ENCODE measurements around the gene BANF2. TPM values are rescaled to one million over a fixed set of nuclear protein-coding genes. Genes with fewer than 3 reads are reported as not detected.

BANF2 gene
- total and polyA plus RNA-seq, 4 donors: not detected

DNA sequence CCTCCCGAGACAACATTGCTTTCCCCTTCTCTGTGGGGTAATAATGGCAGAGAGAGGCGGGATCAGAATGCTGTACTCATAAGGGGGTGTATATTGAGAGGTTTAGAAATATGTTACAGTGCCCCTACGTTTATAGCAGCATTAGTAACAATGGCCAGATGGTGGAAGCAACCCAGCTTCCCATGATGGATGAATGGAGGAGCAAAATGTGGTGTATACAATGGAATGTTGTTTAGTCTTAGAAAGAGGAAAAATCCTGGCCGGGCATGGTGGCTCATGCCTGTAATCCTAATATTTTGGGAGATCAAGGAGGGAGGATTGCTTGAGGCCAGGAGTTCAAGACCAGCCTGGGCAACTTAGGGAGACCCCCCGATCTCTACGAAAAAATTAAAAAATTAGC is 12.9 kb downstream of the BANF2 start:
- Histone ChIP-seq H3K4me3 (ENCODE audit: low read depth, low read length) (no peak overlapping the region), H3K27ac (ENCODE audit: low read depth, low read length) (no peak overlapping the region), H3K36me3 (ENCODE audit: control insufficient read depth, insufficient read depth, low read length) (no peaks in the 10 kb centered on the region), H3K27me3 (ENCODE audit: control insufficient read depth, insufficient read depth, low read length) (no peaks in the 10 kb centered on the region), H3K4me1 (ENCODE audit: control insufficient read depth, insufficient read depth, low read length) (peaks cover 18% of the 10 kb centered on the region), H3K9me3 (ENCODE audit: control insufficient read depth, insufficient read depth, low read length) (no peaks in the 10 kb centered on the region)
- no peak for DNase-seq (ENCODE audit: low read depth in 4 of 6, low spot score in 6 of 6)
- 100% methylated on average over 3 of the region's 6 CpGs for WGBS (ENCODE audit: insufficient coverage)

DNA sequence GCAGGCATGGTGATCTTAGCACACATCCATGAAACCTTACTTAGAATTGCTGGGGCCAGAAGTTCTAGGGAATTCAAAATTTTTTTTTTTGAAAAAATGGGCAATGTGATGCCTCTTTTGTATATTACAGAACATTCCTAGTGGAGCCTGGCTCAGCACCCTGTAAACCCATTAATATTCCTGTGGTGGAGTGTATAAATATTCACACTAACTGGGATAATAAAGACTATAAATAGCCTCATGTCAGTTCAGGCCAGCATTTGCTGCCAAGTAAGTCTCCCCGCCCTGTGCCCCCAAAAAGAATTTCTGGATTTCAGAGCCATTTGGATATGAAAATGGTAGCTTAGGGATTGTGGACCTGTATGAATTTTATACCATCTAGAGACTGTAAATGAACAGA is 14.8 kb downstream of the BANF2 start:
- Histone ChIP-seq H3K4me3 (ENCODE audit: low read depth, low read length) (no peak overlapping the region), H3K27ac (ENCODE audit: low read depth, low read length) (no peak overlapping the region), H3K4me1 (ENCODE audit: control insufficient read depth, insufficient read depth, low read length) (peaks cover 18% of the 10 kb centered on the region), H3K27me3 (ENCODE audit: control insufficient read depth, insufficient read depth, low read length) (no peaks in the 10 kb centered on the region), H3K36me3 (ENCODE audit: control insufficient read depth, insufficient read depth, low read length) (no peaks in the 10 kb centered on the region), H3K9me3 (ENCODE audit: control insufficient read depth, insufficient read depth, low read length) (no peaks in the 10 kb centered on the region)
- peak in 1 of 6 donors; percentile 10 for DNase-seq (ENCODE audit: low read depth in 4 of 6, low spot score in 6 of 6)
- WGBS (ENCODE audit: insufficient coverage): no CpG with 5 or more reads among the region's 1 CpG

- H3K27ac ChIP-seq (ENCODE audit: low read depth, low read length): no peak overlapping the region
- 94% methylated on average over 5 of the region's 5 CpGs for WGBS (ENCODE audit: insufficient coverage)
- H3K36me3 ChIP-seq (ENCODE audit: control insufficient read depth, insufficient read depth, low read length): no peaks in the 10 kb centered on the region
- peaks cover 18% of the 10 kb centered on the region for H3K4me1 ChIP-seq (ENCODE audit: control insufficient read depth, insufficient read depth, low read length)
- H3K9me3 ChIP-seq (ENCODE audit: control insufficient read depth, insufficient read depth, low read length): no peaks in the 10 kb centered on the region
- no peak overlapping the region for H3K4me3 ChIP-seq (ENCODE audit: low read depth, low read length)
- no peaks in the 10 kb centered on the region for H3K27me3 ChIP-seq (ENCODE audit: control insufficient read depth, insufficient read depth, low read length)
- no peak for DNase-seq (ENCODE audit: low read depth in 4 of 6, low spot score in 6 of 6)
Observed at GRCh38 chr20:17715075-17715474, 15.3 kb downstream of the BANF2 start.

GRCh38 chr20:17716331-17716730 is 16.6 kb downstream of the BANF2 start:
- peaks cover 7% of the 10 kb centered on the region for H3K4me1 ChIP-seq (ENCODE audit: control insufficient read depth, insufficient read depth, low read length)
- WGBS (ENCODE audit: insufficient coverage): 93% methylated on average over 6 of the region's 7 CpGs
- H3K27ac ChIP-seq (ENCODE audit: low read depth, low read length): no peak overlapping the region
- H3K36me3 ChIP-seq (ENCODE audit: control insufficient read depth, insufficient read depth, low read length): no peaks in the 10 kb centered on the region
- no peak for DNase-seq (ENCODE audit: low read depth in 4 of 6, low spot score in 6 of 6)
- H3K27me3 ChIP-seq (ENCODE audit: control insufficient read depth, insufficient read depth, low read length): no peaks in the 10 kb centered on the region
- no peak overlapping the region for H3K4me3 ChIP-seq (ENCODE audit: low read depth, low read length)
- no peaks in the 10 kb centered on the region for H3K9me3 ChIP-seq (ENCODE audit: control insufficient read depth, insufficient read depth, low read length)

- Histone ChIP-seq H3K4me3 (ENCODE audit: low read depth, low read length) (no peak overlapping the region), H3K27me3 (ENCODE audit: control insufficient read depth, insufficient read depth, low read length) (no peaks in the 10 kb centered on the region), H3K9me3 (ENCODE audit: control insufficient read depth, insufficient read depth, low read length) (no peaks in the 10 kb centered on the region), H3K36me3 (ENCODE audit: control insufficient read depth, insufficient read depth, low read length) (no peaks in the 10 kb centered on the region), H3K27ac (ENCODE audit: low read depth, low read length) (no peak overlapping the region), H3K4me1 (ENCODE audit: control insufficient read depth, insufficient read depth, low read length) (no peaks in the 10 kb centered on the region)
- no peak for DNase-seq (ENCODE audit: low read depth in 4 of 6, low spot score in 6 of 6)
- no CpG with 5 or more reads among the region's 4 CpGs for WGBS (ENCODE audit: insufficient coverage)
Observed at GRCh38 chr20:17720755-17721154, 21.0 kb downstream of the BANF2 start.

GRCh38 chr20:17721802-17722486 is 22.2 kb downstream of the BANF2 start:
- H3K4me1 ChIP-seq (ENCODE audit: control insufficient read depth, insufficient read depth, low read length): no peaks in the 10 kb centered on the region
- DNase-seq (ENCODE audit: low read depth in 4 of 6, low spot score in 6 of 6): peak in 1 of 6 donors; percentile 47
- H3K27me3 ChIP-seq (ENCODE audit: control insufficient read depth, insufficient read depth, low read length): no peaks in the 10 kb centered on the region
- H3K27ac ChIP-seq (ENCODE audit: low read depth, low read length): no peak overlapping the region
- no peak overlapping the region for H3K4me3 ChIP-seq (ENCODE audit: low read depth, low read length)
- H3K9me3 ChIP-seq (ENCODE audit: control insufficient read depth, insufficient read depth, low read length): no peaks in the 10 kb centered on the region
- no peaks in the 10 kb centered on the region for H3K36me3 ChIP-seq (ENCODE audit: control insufficient read depth, insufficient read depth, low read length)
- WGBS (ENCODE audit: insufficient coverage): 64% methylated on average over 2 of the region's 6 CpGs

DNA sequence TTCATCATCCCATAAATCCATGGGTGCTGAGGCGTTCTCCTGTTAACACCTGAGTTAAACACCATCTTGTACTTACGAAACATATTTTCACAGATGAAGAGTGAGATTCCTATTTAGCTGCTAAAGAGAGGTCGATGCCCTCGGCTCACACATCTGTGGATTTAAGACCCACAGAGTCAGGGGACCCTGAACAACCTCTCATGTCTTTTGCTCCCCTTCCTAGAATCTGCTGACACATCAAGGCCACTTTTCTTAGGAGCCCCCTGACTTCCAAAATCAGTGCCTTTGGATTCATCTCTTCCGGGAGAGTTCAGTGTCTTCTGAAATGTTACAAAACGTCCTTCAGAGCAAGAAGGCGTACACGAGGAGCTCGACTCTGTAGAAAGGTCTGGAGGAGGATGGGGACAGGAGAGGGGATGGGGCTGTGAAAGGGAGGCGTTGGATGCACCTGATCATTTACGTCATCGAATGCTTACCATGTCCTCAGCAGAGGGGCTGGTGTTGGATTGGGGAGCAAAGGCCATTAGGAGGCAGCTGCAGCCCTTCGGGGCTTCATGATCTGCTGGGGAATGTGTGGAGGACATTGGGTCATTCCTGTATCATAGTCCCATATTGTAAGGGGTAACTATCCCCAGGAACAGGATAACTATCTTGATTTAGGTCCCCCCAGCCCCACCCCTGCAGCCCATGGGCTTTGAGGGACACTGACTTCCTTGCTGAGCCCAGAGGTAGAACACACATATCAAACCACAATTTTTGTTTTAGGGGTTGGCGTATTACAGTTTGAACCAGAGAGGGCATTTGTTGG is 22.9 kb downstream of the BANF2 start:
- no peaks in the 10 kb centered on the region for H3K9me3 ChIP-seq (ENCODE audit: control insufficient read depth, insufficient read depth, low read length)
- no peaks in the 10 kb centered on the region for H3K4me1 ChIP-seq (ENCODE audit: control insufficient read depth, insufficient read depth, low read length)
- H3K36me3 ChIP-seq (ENCODE audit: control insufficient read depth, insufficient read depth, low read length): no peaks in the 10 kb centered on the region
- no peak for DNase-seq (ENCODE audit: low read depth in 4 of 6, low spot score in 6 of 6)
- 84% methylated on average over 14 of the region's 14 CpGs for WGBS (ENCODE audit: insufficient coverage)
- H3K27me3 ChIP-seq (ENCODE audit: control insufficient read depth, insufficient read depth, low read length): no peaks in the 10 kb centered on the region
- H3K4me3 ChIP-seq (ENCODE audit: low read depth, low read length): no peak overlapping the region
- no peak overlapping the region for H3K27ac ChIP-seq (ENCODE audit: low read depth, low read length)

- Histone ChIP-seq H3K27me3 (ENCODE audit: control insufficient read depth, insufficient read depth, low read length) (no peaks in the 10 kb centered on the region), H3K27ac (ENCODE audit: low read depth, low read length) (no peak overlapping the region), H3K4me3 (ENCODE audit: low read depth, low read length) (no peak overlapping the region), H3K9me3 (ENCODE audit: control insufficient read depth, insufficient read depth, low read length) (no peaks in the 10 kb centered on the region), H3K36me3 (ENCODE audit: control insufficient read depth, insufficient read depth, low read length) (no peaks in the 10 kb centered on the region), H3K4me1 (ENCODE audit: control insufficient read depth, insufficient read depth, low read length) (no peaks in the 10 kb centered on the region)
- WGBS (ENCODE audit: insufficient coverage): 93% methylated on average over 3 of the region's 5 CpGs
- DNase-seq (ENCODE audit: low read depth in 4 of 6, low spot score in 6 of 6): no peak
Observed at GRCh38 chr20:17723301-17723691, 23.5 kb downstream of the BANF2 start.

- no peak overlapping the region for H3K27ac ChIP-seq (ENCODE audit: low read depth, low read length)
- no peak for DNase-seq (ENCODE audit: low read depth in 4 of 6, low spot score in 6 of 6)
Observed at GRCh38 chr20:17725094-17725835, 25.5 kb downstream of the BANF2 start.

More at GRCh38 chr20:17725094-17725835, 25.5 kb downstream of the BANF2 start:
- Histone ChIP-seq H3K9me3 (ENCODE audit: control insufficient read depth, insufficient read depth, low read length) (no peaks in the 10 kb centered on the region), H3K4me3 (ENCODE audit: low read depth, low read length) (no peak overlapping the region), H3K27me3 (ENCODE audit: control insufficient read depth, insufficient read depth, low read length) (no peaks in the 10 kb centered on the region), H3K36me3 (ENCODE audit: control insufficient read depth, insufficient read depth, low read length) (no peaks in the 10 kb centered on the region), H3K4me1 (ENCODE audit: control insufficient read depth, insufficient read depth, low read length) (no peaks in the 10 kb centered on the region)
- WGBS (ENCODE audit: insufficient coverage): 78% methylated on average over 13 of the region's 13 CpGs

All from spinal cord (tissue), 10 donors.